SK-N-SH treated with all-trans-retinoic acid at 6 μM for 48 hours (cell line): ENCODE measurements around the gene MCIDAS.

Source experiments
- ATAC-seq: fragments of 200-7000 bp; cut with Tn5 transposase; 3 replicates; pipeline ENCODE4 v1.9.1; 2020; ENCODE audit warnings: mild to moderate bottlenecking, moderate library complexity
- ARNTL ChIP-seq: fragments of 450-650 bp; formaldehyde crosslinking; IDR thresholded peaks from 2 replicates; pipeline ENCODE4 v1.5.0; 2020; ENCODE audit warnings: low read depth, mild to moderate bottlenecking, moderate library complexity, borderline replicate concordance
- BACH2 ChIP-seq: fragments of 250-450 bp; sonication (Bioruptor Pico); IDR thresholded peaks from 2 replicates; pipeline ENCODE4 v1.9.0; 2021; ENCODE audit warnings: mild to moderate bottlenecking, borderline replicate concordance
- CREB5 ChIP-seq: fragments of 250-450 bp; sonication (Bioruptor Pico); IDR thresholded peaks from 2 replicates; pipeline ENCODE4 v1.5.1; 2020; ENCODE audit warnings: low read depth, mild to moderate bottlenecking, moderate library complexity
- CSDC2 ChIP-seq: fragments of 250-450 bp; sonication (Bioruptor Pico); IDR thresholded peaks from 2 replicates; pipeline ENCODE4 v1.5.0; 2020; ENCODE audit warnings: mild to moderate bottlenecking, moderate library complexity
- CSRNP3 ChIP-seq: fragments of 250-450 bp; sonication (Bioruptor Pico); IDR thresholded peaks from 2 replicates; pipeline ENCODE4 v1.5.1; 2021; ENCODE audit warnings: mild to moderate bottlenecking, moderate library complexity
- ESRRG ChIP-seq: fragments of 250-450 bp; sonication (Bioruptor Pico); IDR thresholded peaks from 2 replicates; pipeline ENCODE4 v1.6.1; 2021; ENCODE audit warnings: mild to moderate bottlenecking
- GLIS3 ChIP-seq: fragments of 250-450 bp; sonication (Bioruptor Pico); IDR thresholded peaks from 2 replicates; pipeline ENCODE4 v1.5.0; 2020; ENCODE audit warnings: mild to moderate bottlenecking, moderate library complexity
- ISL1 ChIP-seq: fragments of 250-450 bp; sonication (Bioruptor Pico); IDR thresholded peaks from 2 replicates; pipeline ENCODE4 v2.1.2; 2022; ENCODE audit warnings: mild to moderate bottlenecking, moderate library complexity
- OSR1 ChIP-seq: fragments of 250-450 bp; sonication (Bioruptor Pico); IDR thresholded peaks from 2 replicates; pipeline ENCODE4 v1.8.0; 2022; ENCODE audit warnings: moderate library complexity, mild to moderate bottlenecking, inconsistent platforms
- PATZ1 ChIP-seq: fragments of 250-450 bp; sonication (Bioruptor Pico); IDR thresholded peaks from 2 replicates; pipeline ENCODE4 v1.8.0; 2020; ENCODE audit warnings: mild to moderate bottlenecking, moderate library complexity, borderline replicate concordance
- POU6F1 ChIP-seq: fragments of 250-450 bp; sonication (Bioruptor Pico); IDR thresholded peaks from 2 replicates; pipeline ENCODE4 v1.8.0; 2021; ENCODE audit warnings: low read depth, mild to moderate bottlenecking, moderate library complexity, borderline replicate concordance
- PPARA ChIP-seq: fragments of 250-450 bp; sonication (Bioruptor Pico); IDR thresholded peaks from 2 replicates; pipeline ENCODE4 v1.5.0; 2020; ENCODE audit warnings: mild to moderate bottlenecking, borderline replicate concordance
- RARB ChIP-seq: fragments of 250-450 bp; sonication (Bioruptor Pico); IDR thresholded peaks from 2 replicates; pipeline ENCODE4 v1.8.0; 2021; ENCODE audit warnings: mild to moderate bottlenecking, moderate library complexity
- SNAI2 ChIP-seq: fragments of 250-450 bp; sonication (Bioruptor Pico); IDR thresholded peaks from 2 replicates; pipeline ENCODE4 v1.5.0; 2020; ENCODE audit warnings: mild to moderate bottlenecking, moderate library complexity
- TCF4 ChIP-seq: fragments of 250-450 bp; sonication (Bioruptor Pico); IDR thresholded peaks from 2 replicates; pipeline ENCODE4 v1.8.0; 2021; ENCODE audit warnings: mild to moderate bottlenecking, moderate library complexity, borderline replicate concordance
- TOX ChIP-seq: fragments of 250-450 bp; sonication (Bioruptor Pico); IDR thresholded peaks from 2 replicates; pipeline ENCODE4 v1.8.0; 2021; ENCODE audit warnings: mild to moderate bottlenecking, moderate library complexity, borderline replicate concordance
- TSHZ2 ChIP-seq: fragments of 250-450 bp; sonication (Bioruptor Pico); IDR thresholded peaks from 2 replicates; pipeline ENCODE4 v1.5.0; 2020; ENCODE audit warnings: mild to moderate bottlenecking, moderate library complexity
- ZC3H10 ChIP-seq: fragments of 250-450 bp; sonication (Bioruptor Pico); IDR thresholded peaks from 2 replicates; pipeline ENCODE4 v1.5.1; 2021; ENCODE audit warnings: mild to moderate bottlenecking, moderate library complexity
- ZFP3 ChIP-seq: fragments of 250-450 bp; sonication (Bioruptor Pico); IDR thresholded peaks from 2 replicates; pipeline ENCODE4 v1.5.0; 2020; ENCODE audit warnings: mild to moderate bottlenecking, moderate library complexity
- ZNF565 ChIP-seq: fragments of 450-650 bp; formaldehyde crosslinking; conservative IDR thresholded peaks from 2 replicates; pipeline ENCODE4 v1.5.0; 2020; ENCODE audit warnings: low read depth, mild to moderate bottlenecking, moderate library complexity
- ZNF70 ChIP-seq: fragments of 450-650 bp; formaldehyde crosslinking; IDR thresholded peaks from 2 replicates; pipeline ENCODE4 v1.5.0; 2020; ENCODE audit warnings: mild to moderate bottlenecking, moderate library complexity
- ZNF8 ChIP-seq: fragments of 450-650 bp; formaldehyde crosslinking; IDR thresholded peaks from 2 replicates; pipeline ENCODE4 v1.5.0; 2020; ENCODE audit warnings: mild to moderate bottlenecking, moderate library complexity

Gene MCIDAS

GRCh38 chr5:55175781-55176175, 51.3 kb downstream of the MCIDAS start:
- no peak for TF ChIP-seq ZNF8 (CRISPR knock-in tag)
- no peak for TF ChIP-seq CSDC2 (CRISPR knock-in tag)
- TF ChIP-seq ZC3H10 (CRISPR knock-in tag): no peak
- no peak for TF ChIP-seq ZFP3 (CRISPR knock-in tag)
- TF ChIP-seq CSRNP3: no peak
- no peak for TF ChIP-seq BACH2 (CRISPR knock-in tag)
- TF ChIP-seq GLIS3 (CRISPR knock-in tag): no peak
- TF ChIP-seq OSR1 (CRISPR knock-in tag): no peak
- no peak for TF ChIP-seq ZNF70 (CRISPR knock-in tag)
- TF ChIP-seq PPARA (CRISPR knock-in tag): no peak
- no peak for TF ChIP-seq TOX (CRISPR knock-in tag)
- no peak for TF ChIP-seq PATZ1 (CRISPR knock-in tag)
- no peak for TF ChIP-seq CREB5 (CRISPR knock-in tag)
- no peak for TF ChIP-seq TCF4 (CRISPR knock-in tag)
- TF ChIP-seq SNAI2 (CRISPR knock-in tag): no peak
- TF ChIP-seq ISL1 (CRISPR knock-in tag): no peak
- TF ChIP-seq POU6F1 (CRISPR knock-in tag): no peak
- no peak for ATAC-seq

GRCh38 chr5:55173687-55174230, 53.4 kb downstream of the MCIDAS start:
- TF ChIP-seq BACH2 (CRISPR knock-in tag): no peak
- TF ChIP-seq PPARA (CRISPR knock-in tag): no peak
- TF ChIP-seq ARNTL: no peak
- no peak for TF ChIP-seq CSDC2 (CRISPR knock-in tag)
- TF ChIP-seq CREB5 (CRISPR knock-in tag): no peak
- TF ChIP-seq ZFP3 (CRISPR knock-in tag): no peak
- no peak for TF ChIP-seq ESRRG (CRISPR knock-in tag)
- TF ChIP-seq, all 23 proteins: peak for 0
- ATAC-seq: no peak; the same call in 2 of the 3 replicates

- peak; percentile 79 for ATAC-seq
- TF ChIP-seq ZNF565 (CRISPR knock-in tag): no peak
- TF ChIP-seq ARNTL: no peak
- no peak for TF ChIP-seq ESRRG (CRISPR knock-in tag)
- no peak for TF ChIP-seq RARB
- TF ChIP-seq ZFP3 (CRISPR knock-in tag): no peak
- no peak for TF ChIP-seq POU6F1 (CRISPR knock-in tag)
- TF ChIP-seq PATZ1 (CRISPR knock-in tag): no peak
- no peak for TF ChIP-seq PPARA (CRISPR knock-in tag)
- no peak for TF ChIP-seq TSHZ2 (CRISPR knock-in tag)
- TF ChIP-seq ZC3H10 (CRISPR knock-in tag): no peak
Observed at GRCh38 chr5:55172937-55173686, 54.0 kb downstream of the MCIDAS start, which contains the start of gene CDC20B. CDC20B (minus strand) TSS chr5:55173177; CDS start chr5:55173000, 177 bp downstream.
